PC-3 (cell line): ENCODE measurements around the gene CERS6.

Experiments
- CTCF ChIP-seq: fragments of 300-600 bp; sonication (generic); conservative IDR thresholded peaks from 2 replicates; pipeline ENCODE4 v1.5.1; 2017; ENCODE audit warnings: antibody characterized with exemption, low read depth, mild to moderate bottlenecking, low read length
- EZH2 ChIP-seq: fragments of 300-600 bp; sonication (generic); IDR thresholded peaks from one replicate; pipeline ENCODE4 v1.6.1; 2017; ENCODE audit warnings: antibody characterized with exemption, mild to moderate bottlenecking, low read length; ENCODE audit not compliant: unreplicated experiment
- EZH2phosphoT487 ChIP-seq: fragments of 300-600 bp; sonication (generic); IDR thresholded peaks from 2 replicates; pipeline ENCODE4 v1.6.1; 2018; ENCODE audit warnings: mild to moderate bottlenecking, antibody characterized with exemption, low read length, borderline replicate concordance

- TF ChIP-seq CTCF (no peak), EZH2 (no peak), EZH2phosphoT487 (no peak)
These were observed 87.9 kb downstream of the CERS6 start for GRCh38 chr2:168543935-168544334.
